ENCODE data around the gene RDH16. TPM values are rescaled to one million over a fixed set of nuclear protein-coding genes. Genes with fewer than 3 reads are reported as not detected.

RDH16 gene
- total and polyA plus RNA-seq, 2 donors from 2014 or later: 0.15 to 0.41 TPM

DNA sequence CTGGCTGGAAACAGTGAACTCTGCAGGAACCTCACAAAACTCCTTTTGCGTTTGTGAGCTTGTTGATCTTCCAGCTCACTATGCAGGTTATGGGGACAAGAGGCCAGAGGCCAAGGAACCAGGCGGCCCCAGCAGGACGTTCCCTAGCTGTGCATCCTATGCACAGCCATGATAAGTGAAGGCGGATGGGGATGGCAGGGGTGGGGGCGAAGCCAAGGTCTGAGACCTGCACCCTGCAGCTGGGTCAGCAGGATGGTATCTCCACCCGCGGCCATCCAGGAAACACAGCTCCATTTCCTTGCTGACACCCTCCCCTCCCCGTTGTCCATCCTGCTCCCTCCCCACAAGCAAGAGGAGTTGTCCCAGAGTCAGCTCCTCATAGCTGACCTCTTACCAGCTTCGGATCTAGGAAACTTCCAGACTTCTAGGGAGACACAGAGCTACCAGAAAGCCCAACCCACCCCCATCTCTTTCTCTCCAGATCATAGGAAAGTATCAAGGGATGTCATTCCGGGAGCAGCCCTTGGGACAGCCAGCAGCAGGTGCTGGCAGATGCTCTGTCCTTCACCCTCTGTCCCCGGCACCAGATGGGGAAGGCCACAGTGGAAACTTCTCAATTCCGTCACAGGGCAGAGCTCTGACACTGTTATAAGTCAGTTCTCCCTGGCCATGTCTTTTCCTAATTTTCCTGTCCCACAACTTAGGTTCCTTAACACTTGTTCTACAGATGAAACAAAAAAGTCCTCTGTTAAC lies 39.6 kb upstream of the RDH16 start:
- no peaks in the 10 kb centered on the region for H3K27me3 ChIP-seq (ENCODE audit: control insufficient read depth, insufficient read depth, low read length)
- no peak overlapping the region for H3K4me3 ChIP-seq (ENCODE audit: low read length in 3 of 3)
- no peak overlapping the region for H3K9ac ChIP-seq (ENCODE audit: low read length in 3 of 3)
- H3K27ac ChIP-seq (ENCODE audit: low read depth in 2 of 2, low read length in 2 of 2): peak overlapping the region; percentile 7 to 68
- TF ChIP-seq, protein P1, sequence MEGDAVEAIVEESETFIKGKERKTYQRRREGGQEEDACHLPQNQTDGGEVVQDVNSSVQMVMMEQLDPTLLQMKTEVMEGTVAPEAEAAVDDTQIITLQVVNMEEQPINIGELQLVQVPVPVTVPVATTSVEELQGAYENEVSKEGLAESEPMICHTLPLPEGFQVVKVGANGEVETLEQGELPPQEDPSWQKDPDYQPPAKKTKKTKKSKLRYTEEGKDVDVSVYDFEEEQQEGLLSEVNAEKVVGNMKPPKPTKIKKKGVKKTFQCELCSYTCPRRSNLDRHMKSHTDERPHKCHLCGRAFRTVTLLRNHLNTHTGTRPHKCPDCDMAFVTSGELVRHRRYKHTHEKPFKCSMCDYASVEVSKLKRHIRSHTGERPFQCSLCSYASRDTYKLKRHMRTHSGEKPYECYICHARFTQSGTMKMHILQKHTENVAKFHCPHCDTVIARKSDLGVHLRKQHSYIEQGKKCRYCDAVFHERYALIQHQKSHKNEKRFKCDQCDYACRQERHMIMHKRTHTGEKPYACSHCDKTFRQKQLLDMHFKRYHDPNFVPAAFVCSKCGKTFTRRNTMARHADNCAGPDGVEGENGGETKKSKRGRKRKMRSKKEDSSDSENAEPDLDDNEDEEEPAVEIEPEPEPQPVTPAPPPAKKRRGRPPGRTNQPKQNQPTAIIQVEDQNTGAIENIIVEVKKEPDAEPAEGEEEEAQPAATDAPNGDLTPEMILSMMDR (IDR thresholded peaks at IDR 0.05; ENCODE audit: borderline replicate concordance, extremely low read depth, insufficient read depth): no peak
- DNase-seq (peak in 2 of 5 donors; percentile 55 to 81), FAIRE-seq (no peak)
- H3K4me1 ChIP-seq (ENCODE audit: control insufficient read depth in 2 of 3, insufficient read depth in 2 of 3, low read depth in 1 of 3, low read length in 3 of 3): peaks cover 0 to 9% (median 6%) of the 10 kb centered on the region in 3 donors
- intact Hi-C loops (cut with DNase I): loop anchor here (10.0 kb wide), 1 partner anchor 232 kb away; the partner anchor contains the start of gene HSD17B6
- peaks cover 0 to 8% (median 5%) of the 10 kb centered on the region in 3 donors for H3K36me3 ChIP-seq (ENCODE audit: control insufficient read depth in 2 of 3, insufficient read depth in 3 of 3, low read length in 3 of 3)
- H3K9me3 ChIP-seq (ENCODE audit: control insufficient read depth in 2 of 3, insufficient read depth in 1 of 3, low read length in 3 of 3): no peaks in the 10 kb centered on the region

DNA sequence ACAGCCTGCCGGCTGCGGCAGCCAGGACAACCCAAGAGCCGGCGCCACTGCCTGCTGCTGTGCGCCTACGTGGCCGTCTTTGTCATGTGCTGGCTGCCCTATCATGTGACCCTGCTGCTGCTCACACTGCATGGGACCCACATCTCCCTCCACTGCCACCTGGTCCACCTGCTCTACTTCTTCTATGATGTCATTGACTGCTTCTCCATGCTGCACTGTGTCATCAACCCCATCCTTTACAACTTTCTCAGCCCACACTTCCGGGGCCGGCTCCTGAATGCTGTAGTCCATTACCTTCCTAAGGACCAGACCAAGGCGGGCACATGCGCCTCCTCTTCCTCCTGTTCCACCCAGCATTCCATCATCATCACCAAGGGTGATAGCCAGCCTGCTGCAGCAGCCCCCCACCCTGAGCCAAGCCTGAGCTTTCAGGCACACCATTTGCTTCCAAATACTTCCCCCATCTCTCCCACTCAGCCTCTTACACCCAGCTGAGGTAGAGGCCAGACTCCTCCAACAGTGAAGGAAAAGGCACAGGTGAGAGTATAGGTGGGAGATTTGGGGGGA lies 38.6 kb upstream of the RDH16 start:
- H3K4me3 ChIP-seq (ENCODE audit: low read length in 3 of 3): no peak overlapping the region
- no peak for FAIRE-seq
- TF ChIP-seq, protein P1 (IDR thresholded peaks at IDR 0.05; ENCODE audit: borderline replicate concordance, extremely low read depth, insufficient read depth): no peak
- intact Hi-C loops (cut with DNase I): loop anchor here (10.0 kb wide), 1 partner anchor 231 kb away; the partner anchor contains the start of gene HSD17B6
- peaks cover 0 to 8% (median 0%) of the 10 kb centered on the region in 3 donors for H3K36me3 ChIP-seq (ENCODE audit: control insufficient read depth in 2 of 3, insufficient read depth in 3 of 3, low read length in 3 of 3)
- H3K9ac ChIP-seq (ENCODE audit: low read length in 3 of 3): no peak overlapping the region
- H3K27ac ChIP-seq (ENCODE audit: low read depth in 2 of 2, low read length in 2 of 2): peak overlapping the region in 1 of 2 donors; percentile 49
- H3K4me1 ChIP-seq (ENCODE audit: control insufficient read depth in 2 of 3, insufficient read depth in 2 of 3, low read depth in 1 of 3, low read length in 3 of 3): peaks cover 0 to 9% (median 7%) of the 10 kb centered on the region in 3 donors
- H3K9me3 ChIP-seq (ENCODE audit: control insufficient read depth in 2 of 3, insufficient read depth in 1 of 3, low read length in 3 of 3): no peaks in the 10 kb centered on the region
- no peaks in the 10 kb centered on the region for H3K27me3 ChIP-seq (ENCODE audit: control insufficient read depth, insufficient read depth, low read length)
- DNase-seq: no peak

DNA sequence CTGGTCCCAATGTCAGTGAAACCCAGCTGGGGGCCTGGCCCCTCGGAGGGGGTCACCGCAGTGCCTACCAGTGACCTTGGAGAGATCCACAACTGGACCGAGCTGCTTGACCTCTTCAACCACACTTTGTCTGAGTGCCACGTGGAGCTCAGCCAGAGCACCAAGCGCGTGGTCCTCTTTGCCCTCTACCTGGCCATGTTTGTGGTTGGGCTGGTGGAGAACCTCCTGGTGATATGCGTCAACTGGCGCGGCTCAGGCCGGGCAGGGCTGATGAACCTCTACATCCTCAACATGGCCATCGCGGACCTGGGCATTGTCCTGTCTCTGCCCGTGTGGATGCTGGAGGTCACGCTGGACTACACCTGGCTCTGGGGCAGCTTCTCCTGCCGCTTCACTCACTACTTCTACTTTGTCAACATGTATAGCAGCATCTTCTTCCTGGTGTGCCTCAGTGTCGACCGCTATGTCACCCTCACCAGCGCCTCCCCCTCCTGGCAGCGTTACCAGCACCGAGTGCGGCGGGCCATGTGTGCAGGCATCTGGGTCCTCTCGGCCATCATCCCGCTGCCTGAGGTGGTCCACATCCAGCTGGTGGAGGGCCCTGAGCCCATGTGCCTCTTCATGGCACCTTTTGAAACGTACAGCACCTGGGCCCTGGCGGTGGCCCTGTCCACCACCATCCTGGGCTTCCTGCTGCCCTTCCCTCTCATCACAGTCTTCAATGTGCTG lies 38.0 kb upstream of the RDH16 start:
- no peaks in the 10 kb centered on the region for H3K9me3 ChIP-seq (ENCODE audit: control insufficient read depth in 2 of 3, insufficient read depth in 1 of 3, low read length in 3 of 3)

More for the DNA sequence above, 38.0 kb upstream of the RDH16 start:
- peaks cover 0 to 9% (median 9%) of the 10 kb centered on the region in 3 donors for H3K4me1 ChIP-seq (ENCODE audit: control insufficient read depth in 2 of 3, insufficient read depth in 2 of 3, low read depth in 1 of 3, low read length in 3 of 3)
- FAIRE-seq (no peak), DNase-seq (no peak)
- peak overlapping the region in 1 of 2 donors; percentile 49 for H3K27ac ChIP-seq (ENCODE audit: low read depth in 2 of 2, low read length in 2 of 2)
- H3K4me3 ChIP-seq (ENCODE audit: low read length in 3 of 3): no peak overlapping the region
- intact Hi-C loops (cut with DNase I): loop anchor here (10.0 kb wide), 1 partner anchor 231 kb away; the partner anchor contains the start of gene HSD17B6
- no peaks in the 10 kb centered on the region for H3K27me3 ChIP-seq (ENCODE audit: control insufficient read depth, insufficient read depth, low read length)
- peaks cover 0 to 4% (median 0%) of the 10 kb centered on the region in 3 donors for H3K36me3 ChIP-seq (ENCODE audit: control insufficient read depth in 2 of 3, insufficient read depth in 3 of 3, low read length in 3 of 3)
- TF ChIP-seq, protein P1 (IDR thresholded peaks at IDR 0.05; ENCODE audit: borderline replicate concordance, extremely low read depth, insufficient read depth): no peak
- H3K9ac ChIP-seq (ENCODE audit: low read length in 3 of 3): no peak overlapping the region

All from kidney (tissue), 14 donors.